ENCODE data around the gene CALN1. TPM values are rescaled to one million over a fixed set of nuclear protein-coding genes. Genes with fewer than 3 reads are reported as not detected.
"Not testable (repeated sequence)": the region's sequence is repeated elsewhere in the genome, so short reads cannot be mapped to it uniquely, and the experiment has no call there.

CALN1 gene
- polyA plus RNA-seq, 1 experiment: not detected

DNA sequence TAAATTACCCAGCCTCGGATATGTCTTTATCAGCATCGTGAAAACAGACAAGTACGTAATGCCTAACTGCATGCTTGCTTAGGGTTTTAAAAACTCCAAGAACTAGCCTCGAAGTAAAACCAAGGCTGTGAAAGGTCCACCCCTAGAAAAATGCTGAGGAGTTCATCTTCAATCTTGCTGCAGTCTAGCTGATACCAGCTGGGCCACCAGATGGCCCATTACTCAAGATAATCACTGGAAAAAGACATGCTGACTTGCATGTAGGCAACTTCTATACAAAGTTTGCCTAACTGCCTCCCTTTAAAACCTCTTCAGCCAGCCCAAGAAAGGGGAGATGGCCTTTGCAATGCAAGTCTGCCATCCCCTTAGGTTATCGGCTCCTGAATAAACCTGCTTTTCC lies 666.1 kb downstream of the CALN1 start:
- POLR2A ChIA-PET: no interaction called here
- H3K9me3 ChIP-seq (ENCODE audit: control insufficient read depth, insufficient read depth, low read length): peaks cover 3% of the 10 kb centered on the region
- no peak overlapping the region for H3K27ac ChIP-seq (ENCODE audit: low read depth, low read length)
- no peak for TF ChIP-seq CTCF (IDR thresholded peaks at IDR 0.05; ENCODE audit: low read depth, low read length)
- CTCF ChIA-PET: no interaction called here
- H3K4me3 ChIP-seq (ENCODE audit: low read depth, low read length): no peak overlapping the region
- DNase-seq (ENCODE audit: low read depth, low spot score): no peak
- no peaks in the 10 kb centered on the region for H3K27me3 ChIP-seq (ENCODE audit: control insufficient read depth, insufficient read depth, low read length)

DNA sequence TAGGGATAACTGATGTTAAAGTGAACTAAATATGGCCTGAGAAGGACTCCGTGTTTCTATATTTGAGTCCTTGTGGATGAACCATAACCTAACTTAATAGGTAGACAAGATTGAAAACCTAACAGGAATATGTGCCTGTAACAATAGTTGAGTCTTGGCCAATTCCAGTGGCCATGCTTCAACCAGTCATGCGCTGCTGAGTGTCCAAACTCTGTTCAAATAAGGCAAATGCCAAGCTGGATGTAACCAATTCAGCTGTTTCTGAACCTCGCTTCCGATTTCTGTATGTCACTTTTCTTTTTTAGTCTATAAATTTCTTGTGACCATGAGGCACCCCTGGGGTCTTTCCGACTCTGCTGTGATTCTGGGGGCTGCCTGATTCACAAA lies 672.0 kb downstream of the CALN1 start:
- Histone ChIP-seq H3K9me3 (ENCODE audit: control insufficient read depth, insufficient read depth, low read length) (no peaks in the 10 kb centered on the region), H3K27me3 (ENCODE audit: control insufficient read depth, insufficient read depth, low read length) (no peaks in the 10 kb centered on the region), H3K27ac (ENCODE audit: low read depth, low read length) (no peak overlapping the region), H3K4me3 (ENCODE audit: low read depth, low read length) (no peak overlapping the region)
- ChIA-PET CTCF (no interaction called here), POLR2A (no interaction called here)
- no peak for DNase-seq (ENCODE audit: low read depth, low spot score)
- TF ChIP-seq CTCF (IDR thresholded peaks at IDR 0.05; ENCODE audit: low read depth, low read length): no peak

DNA sequence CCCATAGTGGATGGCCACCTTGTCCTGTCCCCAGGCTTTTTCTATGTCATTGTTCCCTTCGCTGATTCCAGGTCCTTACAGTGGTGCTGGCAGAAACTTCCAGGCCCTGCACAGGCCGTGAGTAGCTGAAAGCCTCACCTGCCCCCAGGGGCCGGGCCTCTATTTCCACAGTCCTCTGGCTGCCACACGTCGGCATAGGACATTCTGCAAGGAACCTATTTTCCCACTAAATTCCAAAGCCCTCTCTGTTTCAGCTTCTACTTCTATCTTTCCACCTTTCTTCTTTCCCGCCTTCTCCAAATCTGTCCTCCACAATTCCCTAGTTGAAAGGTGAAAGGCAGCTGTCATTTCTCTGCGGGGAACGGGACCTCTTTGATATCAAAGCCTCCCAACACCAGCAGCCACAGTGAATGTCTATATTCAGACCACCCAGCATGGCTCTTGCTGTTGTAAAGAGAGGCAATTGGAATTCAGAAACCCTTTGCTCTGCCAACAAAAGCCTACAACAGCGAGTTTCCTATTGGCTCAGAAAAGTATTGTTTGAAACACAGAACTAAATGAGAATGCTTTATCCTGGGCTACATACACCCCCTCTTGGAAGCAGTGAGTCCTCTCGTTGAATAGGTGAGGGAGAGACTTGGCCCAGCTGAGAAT lies 672.5 kb downstream of the CALN1 start:
- CTCF ChIA-PET: no interaction called here
- no peak for TF ChIP-seq CTCF (IDR thresholded peaks at IDR 0.05; ENCODE audit: low read depth, low read length)
- POLR2A ChIA-PET: no interaction called here
- H3K27me3 ChIP-seq (ENCODE audit: control insufficient read depth, insufficient read depth, low read length): no peaks in the 10 kb centered on the region
- no peak overlapping the region for H3K27ac ChIP-seq (ENCODE audit: low read depth, low read length)
- no peak overlapping the region for H3K4me3 ChIP-seq (ENCODE audit: low read depth, low read length)
- no peak for DNase-seq (ENCODE audit: low read depth, low spot score)
- no peaks in the 10 kb centered on the region for H3K9me3 ChIP-seq (ENCODE audit: control insufficient read depth, insufficient read depth, low read length)

GRCh38 chr7:71737931-71738540 lies 674.1 kb downstream of the CALN1 start:
- POLR2A ChIA-PET; H3K9me3 ChIP-seq (ENCODE audit: control insufficient read depth, insufficient read depth, low read length); DNase-seq (ENCODE audit: low read depth, low spot score); H3K27me3 ChIP-seq (ENCODE audit: control insufficient read depth, insufficient read depth, low read length); H3K27ac ChIP-seq (ENCODE audit: low read depth, low read length); H3K4me3 ChIP-seq (ENCODE audit: low read depth, low read length); CTCF ChIA-PET: not testable (repeated sequence)

DNA sequence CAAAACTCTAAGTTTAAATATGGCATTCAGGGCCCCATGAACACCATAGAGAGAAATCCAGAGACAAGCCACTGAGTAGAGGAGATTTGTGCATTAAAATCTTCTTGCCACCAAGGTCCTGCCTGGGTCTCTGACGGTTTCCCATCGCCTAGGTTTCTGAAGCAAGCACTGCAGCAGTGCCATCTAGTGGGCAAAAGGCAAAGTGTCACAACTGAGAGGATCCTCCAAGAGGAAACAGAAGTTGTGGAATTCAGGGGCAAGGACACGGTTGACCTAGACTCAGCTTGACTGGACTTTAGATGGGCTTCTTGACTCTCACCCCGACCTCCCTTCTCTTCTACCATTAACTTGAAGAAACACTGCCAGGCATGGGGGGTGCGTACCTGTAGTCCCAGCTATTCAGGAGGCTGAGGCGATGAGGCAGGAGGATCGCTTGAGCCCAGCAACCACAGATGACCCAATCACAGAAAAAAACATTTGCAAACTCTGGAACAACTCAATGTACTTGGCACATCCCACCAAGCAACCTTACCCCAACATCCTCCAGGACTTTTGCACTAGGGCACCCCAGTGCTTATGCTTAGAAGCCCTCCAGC lies 676.1 kb downstream of the CALN1 start:
- Histone ChIP-seq H3K9me3 (ENCODE audit: control insufficient read depth, insufficient read depth, low read length) (no peaks in the 10 kb centered on the region; the same call in 1 of the 2 replicates), H3K4me3 (ENCODE audit: low read depth, low read length) (no peak overlapping the region), H3K27me3 (ENCODE audit: control insufficient read depth, insufficient read depth, low read length) (no peaks in the 10 kb centered on the region), H3K27ac (ENCODE audit: low read depth, low read length) (no peak overlapping the region)
- TF ChIP-seq CTCF (IDR thresholded peaks at IDR 0.05; ENCODE audit: low read depth, low read length): peak; percentile 87
- DNase-seq (ENCODE audit: low read depth, low spot score): peak; percentile 3
- ChIA-PET CTCF (interaction anchor here (0.7 to 1.4 kb wide), 6 partner anchors 13 to 984 kb away, joined by 3 to 4 read pairs (median 4); no protein-coding TSS in a partner anchor), POLR2A (no interaction called here)

All from AG04450 (cell line).